ENCODE results near the gene C9orf78. TPM values are rescaled to one million over a fixed set of nuclear protein-coding genes. Genes with fewer than 3 reads are reported as not detected.
"Not testable (repeated sequence)": the region's sequence is repeated elsewhere in the genome, so short reads cannot be mapped to it uniquely, and the experiment has no call there.

The C9orf78 gene
- total and polyA plus RNA-seq, 5 donors from 2014 or later: 91.6 to 196 (median 170) TPM

- Histone ChIP-seq H3K4me1 (ENCODE audit: control insufficient read depth, insufficient read depth, low read length, poor library complexity, severe bottlenecking) (peaks cover 11% of the 10 kb centered on the region), H3K27me3 (ENCODE audit: control insufficient read depth, insufficient read depth, low read length) (no peaks in the 10 kb centered on the region), H3K27ac (ENCODE audit: insufficient read depth, low read length, poor library complexity, severe bottlenecking) (no peak overlapping the region), H3K9me3 (ENCODE audit: control insufficient read depth in 2 of 2, low read length in 2 of 2) (no peaks in the 10 kb centered on the region), H3K36me3 (ENCODE audit: control insufficient read depth, insufficient read depth, low read length) (no peaks in the 10 kb centered on the region), H3K4me3 (ENCODE audit: low read depth, low read length) (no peak overlapping the region)
- Mint-ChIP-seq H3K27me3 (peaks cover 5% of the 10 kb centered on the region), H3K4me3 (peak overlapping the region in 3 of 4 donors; percentile 69 to 95 (median 74)), H3K36me3 (peaks cover 10% of the 10 kb centered on the region), H3K9me3 (no peaks in the 10 kb centered on the region), H3K27ac (peak overlapping the region in 1 of 3 donors; percentile 80), H3K4me1 (peaks cover 0 to 26% (median 17%) of the 10 kb centered on the region in 4 donors)
- DNase-seq (no peak), ATAC-seq (ENCODE audit: low read depth in 2 of 2) (no peak)
Measured at GRCh38 chr9:129801504-129801903, 33.6 kb downstream of the C9orf78 start.

DNA sequence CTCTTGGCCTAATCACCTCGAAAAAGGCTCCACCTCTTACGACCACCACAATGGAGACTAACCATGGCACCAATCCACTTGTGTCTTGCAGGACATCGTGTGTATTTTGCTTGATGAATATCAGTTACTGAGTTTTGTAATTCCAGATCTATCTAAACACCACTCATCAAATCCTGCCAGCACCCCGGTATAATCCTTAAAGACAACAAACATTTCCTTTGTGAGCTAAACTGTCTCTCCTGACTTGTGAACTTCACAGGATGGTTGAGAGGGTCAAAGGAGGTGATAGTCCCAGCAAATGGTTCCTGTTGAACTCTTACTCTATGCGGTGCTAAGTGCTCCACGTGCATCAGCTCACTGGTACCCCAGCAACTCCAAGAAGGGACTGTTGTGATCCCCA is 36.1 kb downstream of the C9orf78 start:
- Histone ChIP-seq H3K36me3 (ENCODE audit: control insufficient read depth, insufficient read depth, low read length) (no peaks in the 10 kb centered on the region), H3K4me3 (ENCODE audit: low read depth, low read length) (no peak overlapping the region), H3K4me1 (ENCODE audit: control insufficient read depth, insufficient read depth, low read length, poor library complexity, severe bottlenecking) (peaks cover 5% of the 10 kb centered on the region), H3K27ac (ENCODE audit: insufficient read depth, low read length, poor library complexity, severe bottlenecking) (no peak overlapping the region), H3K9me3 (ENCODE audit: control insufficient read depth in 2 of 2, low read length in 2 of 2) (no peaks in the 10 kb centered on the region), H3K27me3 (ENCODE audit: control insufficient read depth, insufficient read depth, low read length) (no peaks in the 10 kb centered on the region)
- DNase-seq: no peak
- Mint-ChIP-seq H3K4me1 (peaks cover 0 to 9% (median 3%) of the 10 kb centered on the region in 4 donors), H3K27ac (no peak overlapping the region), H3K27me3 (peaks cover 5% of the 10 kb centered on the region), H3K4me3 (no peak overlapping the region), H3K9me3 (no peaks in the 10 kb centered on the region), H3K36me3 (no peaks in the 10 kb centered on the region)
- no peak for ATAC-seq (ENCODE audit: low read depth in 2 of 2)

DNA sequence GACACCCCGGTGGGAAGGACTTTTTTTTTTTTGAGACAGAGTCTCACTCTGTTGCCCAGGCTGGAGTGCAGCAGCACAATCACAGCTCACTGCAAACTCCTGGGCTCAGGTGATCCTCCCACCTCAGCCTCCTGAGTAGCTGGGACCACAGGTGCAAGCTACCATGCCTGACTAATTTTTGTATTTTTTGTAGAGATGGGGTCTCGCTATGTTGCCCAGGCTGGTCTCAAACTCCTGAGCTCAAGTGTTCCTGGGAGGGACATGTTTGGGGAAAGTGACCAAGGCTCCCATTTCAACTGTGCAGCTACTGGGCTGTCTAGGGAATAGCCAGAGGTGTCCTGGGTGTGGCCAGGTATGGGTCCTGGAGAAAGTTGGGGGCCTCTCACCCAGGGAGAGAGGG is 39.0 kb downstream of the C9orf78 start:
- not testable (repeated sequence) for H3K27me3 ChIP-seq (ENCODE audit: control insufficient read depth, insufficient read depth, low read length); H3K4me1 Mint-ChIP-seq; ATAC-seq (ENCODE audit: low read depth in 2 of 2); H3K9me3 ChIP-seq (ENCODE audit: control insufficient read depth in 2 of 2, low read length in 2 of 2); H3K4me1 ChIP-seq (ENCODE audit: control insufficient read depth, insufficient read depth, low read length, poor library complexity, severe bottlenecking); H3K4me3 ChIP-seq (ENCODE audit: low read depth, low read length); DNase-seq; H3K36me3 ChIP-seq (ENCODE audit: control insufficient read depth, insufficient read depth, low read length); H3K9me3 Mint-ChIP-seq; H3K27me3 Mint-ChIP-seq; H3K36me3 Mint-ChIP-seq; H3K4me3 Mint-ChIP-seq; H3K27ac ChIP-seq (ENCODE audit: insufficient read depth, low read length, poor library complexity, severe bottlenecking)
- peak overlapping the region in 1 of 3 donors; percentile 59 for H3K27ac Mint-ChIP-seq

GRCh38 chr9:129794549-129794948 is 40.5 kb downstream of the C9orf78 start:
- H3K36me3 Mint-ChIP-seq: no peaks in the 10 kb centered on the region
- peaks cover 11% of the 10 kb centered on the region for H3K27me3 Mint-ChIP-seq
- peaks cover 7% of the 10 kb centered on the region for H3K4me1 ChIP-seq (ENCODE audit: control insufficient read depth, insufficient read depth, low read length, poor library complexity, severe bottlenecking)
- DNase-seq: no peak
- peaks cover 0 to 11% (median 3%) of the 10 kb centered on the region in 4 donors for H3K4me1 Mint-ChIP-seq
- H3K4me3 Mint-ChIP-seq: no peak overlapping the region
- H3K27me3 ChIP-seq (ENCODE audit: control insufficient read depth, insufficient read depth, low read length): no peaks in the 10 kb centered on the region
- H3K9me3 Mint-ChIP-seq: no peaks in the 10 kb centered on the region
- no peaks in the 10 kb centered on the region for H3K36me3 ChIP-seq (ENCODE audit: control insufficient read depth, insufficient read depth, low read length)
- no peak for ATAC-seq (ENCODE audit: low read depth in 2 of 2)
- H3K9me3 ChIP-seq (ENCODE audit: control insufficient read depth in 2 of 2, low read length in 2 of 2): no peaks in the 10 kb centered on the region
- H3K27ac ChIP-seq (ENCODE audit: insufficient read depth, low read length, poor library complexity, severe bottlenecking): no peak overlapping the region
- no peak overlapping the region for H3K27ac Mint-ChIP-seq
- no peak overlapping the region for H3K4me3 ChIP-seq (ENCODE audit: low read depth, low read length)

DNA sequence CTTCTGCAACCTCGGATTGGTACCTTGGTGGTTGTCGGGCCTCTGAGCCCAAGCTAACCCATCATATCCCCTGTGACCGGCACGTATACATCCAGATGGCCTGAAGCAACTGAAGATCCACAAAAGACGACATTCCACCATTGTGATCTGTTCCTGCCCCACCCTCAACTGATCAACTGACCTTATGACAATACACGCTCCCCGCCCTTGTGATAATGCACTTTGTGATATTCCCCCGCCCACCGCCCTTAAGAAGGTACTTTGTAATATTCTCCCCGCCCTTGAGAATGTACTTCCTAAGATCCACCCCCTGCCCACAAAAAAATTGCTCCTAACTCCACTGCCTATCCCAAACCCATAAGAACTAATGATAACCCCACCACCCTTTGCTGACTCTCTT is 48.6 kb downstream of the C9orf78 start:
- no peak overlapping the region for H3K4me3 ChIP-seq (ENCODE audit: low read depth, low read length)
- no peaks in the 10 kb centered on the region for H3K36me3 Mint-ChIP-seq
- H3K27me3 Mint-ChIP-seq: peaks cover 26% of the 10 kb centered on the region
- no peaks in the 10 kb centered on the region for H3K9me3 ChIP-seq (ENCODE audit: control insufficient read depth in 2 of 2, low read length in 2 of 2)
- no peaks in the 10 kb centered on the region for H3K36me3 ChIP-seq (ENCODE audit: control insufficient read depth, insufficient read depth, low read length)
- no peaks in the 10 kb centered on the region for H3K27me3 ChIP-seq (ENCODE audit: control insufficient read depth, insufficient read depth, low read length)
- ATAC-seq (ENCODE audit: low read depth in 2 of 2): no peak
- peaks cover 3 to 17% (median 7%) of the 10 kb centered on the region in 4 donors for H3K4me1 Mint-ChIP-seq
- H3K4me3 Mint-ChIP-seq: no peak overlapping the region
- DNase-seq: no peak
- H3K27ac ChIP-seq (ENCODE audit: insufficient read depth, low read length, poor library complexity, severe bottlenecking): no peak overlapping the region
- no peaks in the 10 kb centered on the region for H3K9me3 Mint-ChIP-seq
- H3K27ac Mint-ChIP-seq: no peak overlapping the region
- H3K4me1 ChIP-seq (ENCODE audit: control insufficient read depth, insufficient read depth, low read length, poor library complexity, severe bottlenecking): peaks cover 7% of the 10 kb centered on the region

DNA sequence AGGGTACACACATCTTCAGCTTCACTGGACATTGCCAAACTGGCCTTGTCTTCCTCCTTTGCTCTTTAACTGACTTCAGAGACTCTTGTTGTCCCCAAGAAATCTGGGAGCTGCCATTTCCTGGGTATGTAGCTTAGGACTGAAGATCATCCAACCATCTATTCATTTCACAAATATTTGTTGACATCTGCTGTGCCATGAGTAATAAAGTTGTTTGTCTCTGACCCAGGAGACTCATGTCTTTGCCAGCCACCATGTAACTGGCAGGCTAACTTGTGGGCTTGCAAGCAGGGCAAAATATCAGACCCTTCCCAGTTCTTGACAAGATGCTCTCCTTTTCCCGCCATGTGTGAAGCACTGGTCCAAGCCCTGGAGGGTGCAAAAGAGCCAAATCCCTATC is 49.2 kb downstream of the C9orf78 start:
- no peaks in the 10 kb centered on the region for H3K36me3 Mint-ChIP-seq
- no peak overlapping the region for H3K27ac Mint-ChIP-seq
- Histone ChIP-seq H3K4me1 (ENCODE audit: control insufficient read depth, insufficient read depth, low read length, poor library complexity, severe bottlenecking) (peaks cover 7% of the 10 kb centered on the region), H3K9me3 (ENCODE audit: control insufficient read depth in 2 of 2, low read length in 2 of 2) (no peaks in the 10 kb centered on the region), H3K4me3 (ENCODE audit: low read depth, low read length) (no peak overlapping the region), H3K27ac (ENCODE audit: insufficient read depth, low read length, poor library complexity, severe bottlenecking) (no peak overlapping the region), H3K27me3 (ENCODE audit: control insufficient read depth, insufficient read depth, low read length) (no peaks in the 10 kb centered on the region), H3K36me3 (ENCODE audit: control insufficient read depth, insufficient read depth, low read length) (no peaks in the 10 kb centered on the region)
- H3K27me3 Mint-ChIP-seq: peaks cover 26% of the 10 kb centered on the region
- ATAC-seq (ENCODE audit: low read depth in 2 of 2) (no peak), DNase-seq (no peak)
- H3K9me3 Mint-ChIP-seq: no peaks in the 10 kb centered on the region
- peaks cover 3 to 17% (median 7%) of the 10 kb centered on the region in 4 donors for H3K4me1 Mint-ChIP-seq
- H3K4me3 Mint-ChIP-seq: no peak overlapping the region

- H3K27me3 Mint-ChIP-seq: peaks cover 20% of the 10 kb centered on the region
- ATAC-seq (ENCODE audit: low read depth in 2 of 2): not testable (repeated sequence)
Measured at GRCh38 chr9:129784970-129785369, 50.1 kb downstream of the C9orf78 start.

GRCh38 chr9:129783516-129784361 is 51.3 kb downstream of the C9orf78 start:
- Mint-ChIP-seq H3K4me3 (no peak overlapping the region), H3K27ac (no peak overlapping the region)

More at GRCh38 chr9:129784970-129785369, 50.1 kb downstream of the C9orf78 start:
- H3K4me3 Mint-ChIP-seq; H3K9me3 ChIP-seq (ENCODE audit: control insufficient read depth in 2 of 2, low read length in 2 of 2); H3K36me3 ChIP-seq (ENCODE audit: control insufficient read depth, insufficient read depth, low read length); H3K27me3 ChIP-seq (ENCODE audit: control insufficient read depth, insufficient read depth, low read length); H3K27ac Mint-ChIP-seq; H3K27ac ChIP-seq (ENCODE audit: insufficient read depth, low read length, poor library complexity, severe bottlenecking); DNase-seq; H3K4me1 Mint-ChIP-seq; H3K36me3 Mint-ChIP-seq; H3K4me1 ChIP-seq (ENCODE audit: control insufficient read depth, insufficient read depth, low read length, poor library complexity, severe bottlenecking); H3K9me3 Mint-ChIP-seq; H3K4me3 ChIP-seq (ENCODE audit: low read depth, low read length): not testable (repeated sequence)

More at GRCh38 chr9:129783516-129784361, 51.3 kb downstream of the C9orf78 start:
- Histone ChIP-seq H3K36me3 (ENCODE audit: control insufficient read depth, insufficient read depth, low read length) (no peaks in the 10 kb centered on the region), H3K9me3 (ENCODE audit: control insufficient read depth in 2 of 2, low read length in 2 of 2) (no peaks in the 10 kb centered on the region), H3K4me1 (ENCODE audit: control insufficient read depth, insufficient read depth, low read length, poor library complexity, severe bottlenecking) (no peaks in the 10 kb centered on the region), H3K27me3 (ENCODE audit: control insufficient read depth, insufficient read depth, low read length) (no peaks in the 10 kb centered on the region), H3K4me3 (ENCODE audit: low read depth, low read length) (no peak overlapping the region), H3K27ac (ENCODE audit: insufficient read depth, low read length, poor library complexity, severe bottlenecking) (no peak overlapping the region)
- peaks cover 25% of the 10 kb centered on the region for H3K27me3 Mint-ChIP-seq
- peaks cover 3 to 6% (median 5%) of the 10 kb centered on the region in 4 donors for H3K4me1 Mint-ChIP-seq
- H3K36me3 Mint-ChIP-seq: no peaks in the 10 kb centered on the region
- DNase-seq (peak; percentile 56 to 77 (median 76)), ATAC-seq (ENCODE audit: low read depth in 2 of 2) (peak; percentile 85 to 93)
- H3K9me3 Mint-ChIP-seq: no peaks in the 10 kb centered on the region
